Spleen (tissue), 11 donors: Measurements from ENCODE around the gene NLK. TPM values are rescaled to one million over a fixed set of nuclear protein-coding genes. Genes with fewer than 3 reads are reported as not detected.
A peak's percentile ranks its signal among the peaks of the same experiment; 100 is the strongest.

Experiments
- DNase-seq: peaks from one replicate; pipeline ENCODE4 v3.0.0-alpha.2; 2020
- H3K27ac ChIP-seq, 8 donors: fragments of 200-600 bp; sonication (generic) in 7 of 8; 1 replicate in 4 of 8; 2 replicates in 4 of 8; pipeline versions ENCODE4 v1.5.0 to v1.8.0; 2016 to 2021; ENCODE audit warnings: inconsistent platforms in 4 of 8, mild to moderate bottlenecking in 4 of 8, moderate library complexity in 1 of 8
- H3K27me3 ChIP-seq, 7 donors: fragments of 200-600 bp; sonication (generic) in 6 of 7; replicated peaks in 1 of 7; 1 replicate in 4 of 7; 2 replicates in 3 of 7; pipeline versions ENCODE4 v1.5.0 to v1.8.0; 2016 to 2021; ENCODE audit warnings: inconsistent platforms in 3 of 7, mild to moderate bottlenecking in 1 of 7
- H3K36me3 ChIP-seq, 6 donors: fragments of 200-600 bp; sonication (generic) in 5 of 6; 1 replicate in 4 of 6; 2 replicates in 2 of 6; pipeline versions ENCODE4 v1.5.0 to v1.8.0; 2016 to 2021; ENCODE audit warnings: inconsistent platforms in 2 of 6
- H3K4me1 ChIP-seq, 6 donors: fragments of 200-600 bp; sonication (generic) in 5 of 6; 1 replicate in 3 of 6; 2 replicates in 3 of 6; pipeline versions ENCODE4 v1.5.0 to v1.8.0; 2016 to 2021; ENCODE audit warnings: inconsistent platforms in 3 of 6
- H3K4me3 ChIP-seq, 8 donors: fragments of 200-600 bp; sonication (generic) in 7 of 8; 1 replicate in 4 of 8; 2 replicates in 4 of 8; pipeline versions ENCODE4 v1.5.0 to v1.8.0; 2016 to 2021; ENCODE audit warnings: inconsistent platforms in 4 of 8, mild to moderate bottlenecking in 4 of 8, moderate library complexity in 2 of 8
- H3K9me3 ChIP-seq, 8 donors: fragments of 200-600 bp; sonication (generic) in 7 of 8; 1 replicate in 4 of 8; 2 replicates in 4 of 8; pipeline versions ENCODE4 v1.5.0 to v1.8.0; 2016 to 2021; ENCODE audit warnings: inconsistent platforms in 4 of 8
- CTCF ChIP-seq, 11 experiments: fragments of 200-600 bp in 7 of 11; fragments of 450-650 bp in 4 of 11; sonication (generic) in 4 of 11; IDR thresholded peaks in 8 of 11; conservative IDR thresholded peaks in 3 of 11; 1 replicate in 7 of 11; 2 replicates in 4 of 11; pipeline versions ENCODE4 v1.4.0 to v1.8.0; 2016 to 2021; ENCODE audit warnings: antibody characterized with exemption in 11 of 11, inconsistent platforms in 4 of 11, mild to moderate bottlenecking in 1 of 11
- POLR2A ChIP-seq, 3 donors: fragments of 450-650 bp; IDR thresholded peaks; one replicate each; pipeline ENCODE4 v1.5.1; 2017; ENCODE audit warnings: antibody characterized with exemption in 3 of 3, mild to moderate bottlenecking in 1 of 3
- POLR2AphosphoS5 ChIP-seq, 3 donors: sonication (generic); formaldehyde crosslinking; IDR thresholded peaks; one replicate each; pipeline ENCODE4 v1.5.1; 2017; ENCODE audit warnings: antibody characterized with exemption in 3 of 3
- WGBS, 5 donors: extraction: QIAGEN DNeasy Blood & Tissue Kit in 3 of 5; methylation state at CpG; one replicate each; pipeline versions ENCODE4 v1.1.5 to v1.1.7; 2013 to 2018; 5-methylcytosine and 5-hydroxymethylcytosine counted together
- intact Hi-C: fragments of 100-400 bp; cut with DNase I; formaldehyde crosslinking; loops from one replicate; pipeline ENCODE4 v1.15.0; 2023; ENCODE audit warnings: low total_unique reads
- polyA plus RNA-seq, 3 donors: library from polyadenylated mRNA; stranded (reverse); fragments of 200-250 nt; gene quantifications; one replicate each; pipeline ENCODE4 v1.2.1, GENCODE V29; 2013
- total RNA-seq, 7 donors: library from RNA; depleted of rRNA in 3 of 7; stranded (reverse); fragments of >200 nt in 3 of 7; fragmentation: NEBNext Ultra II Directional in 4 of 7; extraction: Animal tissue kit (Norgen Biotek cat#: 25700) in 4 of 7; gene quantifications; one replicate each; pipeline versions ENCODE4 v1.1.0 to v1.2.1, GENCODE V29; 2016 to 2021
- donor health status: healthy with polysubstance abuse.
- donor health status: DM: no; HTN: no; CAD: no; lungs with moderate emphysema.
- donor health status: DM: no; HTN: no; CAD: no.
- donor health status: Bipolar disorder and iron deficiency.
- donor health status: healthy.
- donor health status: DM: no; HTN: no; CAD: no.
- donor health status: DM: yes; HTN: yes; CAD: no.

The NLK gene
- total and polyA plus RNA-seq, 10 donors = 12.6 to 49.4 (median 34.3) TPM

GRCh38 chr17:28039251-28039650, 3.2 kb upstream of the NLK start:
- Histone ChIP-seq H3K4me3 (no peak overlapping the region), H3K9me3 (no peaks in the 10 kb centered on the region), H3K36me3 (no peaks in the 10 kb centered on the region), H3K27me3 (no peaks in the 10 kb centered on the region), H3K4me1 (peaks cover 19 to 34% (median 23%) of the 10 kb centered on the region in 6 donors), H3K27ac (no peak overlapping the region)
- TF ChIP-seq CTCF (IDR thresholded peaks at IDR 0.05 in 8 of 11, conservative IDR thresholded peaks at IDR 0.05 in 3 of 11) = no peak
- TF ChIP-seq POLR2AphosphoS5 (IDR thresholded peaks at IDR 0.05) = no peak
- no peak for TF ChIP-seq POLR2A (IDR thresholded peaks at IDR 0.05)
- 28 to 44% (median 39%) methylated on average over 3 of the region's 3 CpGs for WGBS, 5 donors
- intact Hi-C loops = no loop called here
- DNase-seq = no peak

GRCh38 chr17:28040406-28040805, 2.1 kb upstream of the NLK start:
- Histone ChIP-seq H3K4me1 (peaks cover 27 to 40% (median 34%) of the 10 kb centered on the region in 6 donors), H3K9me3 (no peaks in the 10 kb centered on the region), H3K27me3 (no peaks in the 10 kb centered on the region), H3K27ac (peak overlapping the region in 7 of 8 donors; percentile 87 to 98 (median 93)), H3K4me3 (peak overlapping the region in 6 of 8 donors; percentile 67 to 90 (median 76)), H3K36me3 (no peaks in the 10 kb centered on the region)
- no peak for TF ChIP-seq CTCF (IDR thresholded peaks at IDR 0.05 in 8 of 11, conservative IDR thresholded peaks at IDR 0.05 in 3 of 11)
- no peak for TF ChIP-seq POLR2AphosphoS5 (IDR thresholded peaks at IDR 0.05)
- TF ChIP-seq POLR2A (IDR thresholded peaks at IDR 0.05) = no peak
- intact Hi-C loops = no loop called here
- WGBS, 5 donors = 92 to 97% (median 93%) methylated on average over 6 of the region's 6 CpGs
- no peak for DNase-seq

- intact Hi-C loops = no loop called here
Measured at GRCh38 chr17:28041068-28041843, 1.2 kb upstream of the NLK start.

More at GRCh38 chr17:28041068-28041843, 1.2 kb upstream of the NLK start:
- TF ChIP-seq POLR2AphosphoS5 (IDR thresholded peaks at IDR 0.05) (peak; percentile 96 to 97 (median 97)), CTCF (IDR thresholded peaks at IDR 0.05 in 8 of 11, conservative IDR thresholded peaks at IDR 0.05 in 3 of 11) (peak in 1 of 11 experiments; percentile 39), POLR2A (IDR thresholded peaks at IDR 0.05) (peak in 1 of 3 donors; percentile 29)
- H3K27ac ChIP-seq = peak overlapping the region; percentile 84 to 98 (median 93)
- no peaks in the 10 kb centered on the region for H3K36me3 ChIP-seq
- H3K9me3 ChIP-seq = no peaks in the 10 kb centered on the region
- peak; percentile 100 for DNase-seq
- H3K4me1 ChIP-seq = peaks cover 28 to 49% (median 42%) of the 10 kb centered on the region in 6 donors
- H3K4me3 ChIP-seq = peak overlapping the region; percentile 67 to 90 (median 76)
- no peaks in the 10 kb centered on the region for H3K27me3 ChIP-seq
- 0 to 1% (median 1%) methylated on average over 30 to 43 of the region's 43 CpGs for WGBS, 5 donors
